KMS-11 (cell line): ENCODE data around the gene NRCAM.

Source experiments
- H2AFZ ChIP-seq: fragments of 200-600 bp; sonication (generic); 2 replicates; pipeline ENCODE4 v1.6.1; 2016; ENCODE audit warnings: antibody characterized with exemption, mixed run types, low read depth
- H3K27ac ChIP-seq: fragments of 200-600 bp; sonication (generic); 2 replicates; pipeline ENCODE4 v1.6.1; 2016; ENCODE audit warnings: mild to moderate bottlenecking, mixed run types
- H3K27me3 ChIP-seq: fragments of 200-600 bp; sonication (generic); 2 replicates; pipeline ENCODE4 v1.6.1; 2017; ENCODE audit warnings: mild to moderate bottlenecking, low read depth, mixed run types, moderate library complexity; ENCODE audit not compliant: insufficient read depth
- H3K36me3 ChIP-seq: fragments of 200-600 bp; sonication (generic); 2 replicates; pipeline ENCODE4 v1.6.1; 2017; ENCODE audit warnings: mild to moderate bottlenecking, mixed run types; ENCODE audit not compliant: insufficient read depth
- H3K4me1 ChIP-seq: fragments of 200-600 bp; sonication (generic); 2 replicates; pipeline ENCODE4 v1.6.1; 2016; ENCODE audit warnings: mild to moderate bottlenecking, low read depth, mixed run types; ENCODE audit not compliant: poor library complexity, severe bottlenecking
- H3K4me2 ChIP-seq: fragments of 200-600 bp; sonication (generic); 2 replicates; pipeline ENCODE4 v1.7.0; 2016; ENCODE audit warnings: mild to moderate bottlenecking, mixed run types
- H3K4me3 ChIP-seq: fragments of 200-600 bp; sonication (generic); IDR thresholded peaks from 2 replicates; pipeline ENCODE4 v1.6.1; 2017; ENCODE audit warnings: low read depth, low read length, mixed read lengths; ENCODE audit not compliant: insufficient read depth
- H3K79me2 ChIP-seq: fragments of 200-600 bp; sonication (generic); 2 replicates; pipeline ENCODE4 v1.6.1; 2016; ENCODE audit warnings: low read depth, mixed run types; ENCODE audit not compliant: insufficient read depth
- H3K9ac ChIP-seq: fragments of 200-600 bp; sonication (generic); 2 replicates; pipeline ENCODE4 v1.6.1; 2016; ENCODE audit warnings: mild to moderate bottlenecking, mixed run types
- H4K20me1 ChIP-seq: fragments of 200-600 bp; sonication (generic); 2 replicates; pipeline ENCODE4 v1.6.1; 2016; ENCODE audit warnings: mild to moderate bottlenecking, mixed run types; ENCODE audit not compliant: insufficient read depth
- TF ChIP-seq, protein P1 (sequence below): fragments of 200-600 bp; sonication (generic); conservative IDR thresholded peaks from 2 replicates; pipeline ENCODE4 v1.6.1; 2017; ENCODE audit warnings: low read depth, mild to moderate bottlenecking, antibody characterized with exemption, low read length, moderate library complexity, mixed read lengths

Gene NRCAM

GRCh38 chr7:108149119-108149518 is 307.1 kb downstream of the NRCAM start:
- Histone ChIP-seq H3K9ac (no peak overlapping the region), H3K27me3 (no peaks in the 10 kb centered on the region), H3K27ac (no peak overlapping the region), H3K4me1 (no peaks in the 10 kb centered on the region), H3K79me2 (no peaks in the 10 kb centered on the region), H3K4me2 (no peak overlapping the region), H4K20me1 (no peaks in the 10 kb centered on the region), H2AFZ (no peak overlapping the region), H3K36me3 (no peaks in the 10 kb centered on the region), H3K4me3 (no peak overlapping the region)
- TF ChIP-seq, protein P1, sequence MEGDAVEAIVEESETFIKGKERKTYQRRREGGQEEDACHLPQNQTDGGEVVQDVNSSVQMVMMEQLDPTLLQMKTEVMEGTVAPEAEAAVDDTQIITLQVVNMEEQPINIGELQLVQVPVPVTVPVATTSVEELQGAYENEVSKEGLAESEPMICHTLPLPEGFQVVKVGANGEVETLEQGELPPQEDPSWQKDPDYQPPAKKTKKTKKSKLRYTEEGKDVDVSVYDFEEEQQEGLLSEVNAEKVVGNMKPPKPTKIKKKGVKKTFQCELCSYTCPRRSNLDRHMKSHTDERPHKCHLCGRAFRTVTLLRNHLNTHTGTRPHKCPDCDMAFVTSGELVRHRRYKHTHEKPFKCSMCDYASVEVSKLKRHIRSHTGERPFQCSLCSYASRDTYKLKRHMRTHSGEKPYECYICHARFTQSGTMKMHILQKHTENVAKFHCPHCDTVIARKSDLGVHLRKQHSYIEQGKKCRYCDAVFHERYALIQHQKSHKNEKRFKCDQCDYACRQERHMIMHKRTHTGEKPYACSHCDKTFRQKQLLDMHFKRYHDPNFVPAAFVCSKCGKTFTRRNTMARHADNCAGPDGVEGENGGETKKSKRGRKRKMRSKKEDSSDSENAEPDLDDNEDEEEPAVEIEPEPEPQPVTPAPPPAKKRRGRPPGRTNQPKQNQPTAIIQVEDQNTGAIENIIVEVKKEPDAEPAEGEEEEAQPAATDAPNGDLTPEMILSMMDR: no peak

GRCh38 chr7:108147031-108147563 is 309.1 kb downstream of the NRCAM start:
- H2AFZ ChIP-seq: no peak overlapping the region
- TF ChIP-seq, protein P1: no peak
- no peak overlapping the region for H3K9ac ChIP-seq
- H3K27ac ChIP-seq: no peak overlapping the region
- no peaks in the 10 kb centered on the region for H4K20me1 ChIP-seq
- no peaks in the 10 kb centered on the region for H3K4me1 ChIP-seq
- no peak overlapping the region for H3K4me2 ChIP-seq
- no peaks in the 10 kb centered on the region for H3K36me3 ChIP-seq
- no peak overlapping the region for H3K4me3 ChIP-seq
- H3K27me3 ChIP-seq: no peaks in the 10 kb centered on the region
- H3K79me2 ChIP-seq: no peaks in the 10 kb centered on the region

GRCh38 chr7:108146070-108146842 is 310.0 kb downstream of the NRCAM start:
- TF ChIP-seq, protein P1: peak; percentile 89
- Histone ChIP-seq H4K20me1 (no peaks in the 10 kb centered on the region), H2AFZ (no peak overlapping the region), H3K36me3 (no peaks in the 10 kb centered on the region), H3K9ac (no peak overlapping the region), H3K79me2 (no peaks in the 10 kb centered on the region), H3K27me3 (no peaks in the 10 kb centered on the region), H3K4me1 (no peaks in the 10 kb centered on the region), H3K4me2 (no peak overlapping the region), H3K27ac (no peak overlapping the region), H3K4me3 (no peak overlapping the region)

- Histone ChIP-seq H3K4me3 (no peak overlapping the region), H3K4me1 (no peaks in the 10 kb centered on the region), H3K4me2 (no peak overlapping the region), H3K27me3 (no peaks in the 10 kb centered on the region), H3K79me2 (no peaks in the 10 kb centered on the region), H3K9ac (no peak overlapping the region), H4K20me1 (no peaks in the 10 kb centered on the region), H3K27ac (no peak overlapping the region), H2AFZ (no peak overlapping the region), H3K36me3 (no peaks in the 10 kb centered on the region)
- TF ChIP-seq, protein P1: no peak
Measured at GRCh38 chr7:108145401-108145800, 310.8 kb downstream of the NRCAM start.
